ENCODE measurements around the gene P2RX1. TPM values are rescaled to one million over a fixed set of nuclear protein-coding genes. Genes with fewer than 3 reads are reported as not detected.

Gene P2RX1
- polyA plus RNA-seq (ENCODE audit: insufficient read depth in 1 of 5, insufficient read length in 5 of 5, low replicate concordance in 1 of 5) = 1 to 10 TPM; 1.3 to 2.6 (median 2.0) TPM
- long read RNA-seq, donor 1 = 0 reads
- long read RNA-seq, donor 2 = 0 reads
- long read RNA-seq, donor 3, partial matches to known transcripts = 0 of 1 reads
- long read RNA-seq, donor 3, other reads (novel, unspliced or antisense) = 0 of 1 reads
- long read RNA-seq, donor 4 = 0 reads
- long read RNA-seq, donor 5, partial matches to known transcripts = 0 of 2 reads
- long read RNA-seq, donor 5, other reads (novel, unspliced or antisense) = 0 of 2 reads
- long read RNA-seq, donor 6 = 0 reads
- long read RNA-seq, donor 7, partial matches to known transcripts = 0 of 1 reads
- long read RNA-seq, donor 7, other reads (novel, unspliced or antisense) = 0 of 1 reads
- long read RNA-seq, donor 8 = 0 reads

DNA sequence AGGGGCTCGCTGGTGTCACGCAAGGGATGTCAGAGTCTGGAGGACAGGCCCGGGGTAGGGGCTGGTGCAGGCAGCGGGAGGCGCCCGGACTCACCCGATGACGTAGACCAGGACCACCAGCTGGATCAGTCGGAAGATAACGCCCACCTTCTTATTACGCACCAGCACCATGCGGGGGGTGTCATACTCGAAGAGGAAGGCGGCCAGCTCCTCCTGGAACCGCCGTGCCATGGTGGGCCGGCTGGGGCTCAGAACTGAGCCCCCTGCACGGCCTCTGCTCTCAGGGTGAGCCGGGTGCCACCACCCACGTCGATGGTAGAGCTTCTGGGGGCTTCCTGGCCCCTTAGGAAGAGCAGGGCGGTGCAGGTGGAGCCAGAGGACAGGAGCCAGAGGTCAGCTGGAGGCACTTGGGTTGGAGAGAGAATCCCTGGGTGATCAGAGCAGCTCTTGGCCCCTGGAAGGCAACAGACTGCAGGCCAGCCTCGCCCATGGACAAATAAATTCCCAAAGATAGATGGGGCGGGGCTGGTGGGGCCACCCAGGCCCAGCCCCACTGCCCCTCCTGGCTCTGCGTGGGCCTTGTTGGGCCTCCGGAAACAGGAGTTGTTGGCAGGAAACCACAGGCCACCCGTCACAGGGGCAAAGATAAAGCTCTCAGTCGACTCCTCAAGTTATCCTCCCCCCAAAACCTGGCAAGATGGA is at the start of gene P2RX1:
Gene P2RX1 (minus strand): TSS at position 471 of the 702 bp plus-strand sequence. CDS start 240 bp downstream, at position 231.
- no peak for DNase-seq

- DNase-seq = no peak
Observed at GRCh38 chr17:3965118-3965800, 49.0 kb upstream of the P2RX1 start.

GRCh38 chr17:3964203-3965117 is 48.2 kb upstream of the P2RX1 start, which contains the start of gene ATP2A3:
ATP2A3 (minus strand) TSS chr17:3964437; CDS start chr17:3964291, 146 bp downstream.
- DNase-seq = no peak

GRCh38 chr17:3963237-3964201 is 47.3 kb upstream of the P2RX1 start:
- DNase-seq = no peak

GRCh38 chr17:3962965-3963236 is 46.6 kb upstream of the P2RX1 start:
- no peak for DNase-seq

DNA sequence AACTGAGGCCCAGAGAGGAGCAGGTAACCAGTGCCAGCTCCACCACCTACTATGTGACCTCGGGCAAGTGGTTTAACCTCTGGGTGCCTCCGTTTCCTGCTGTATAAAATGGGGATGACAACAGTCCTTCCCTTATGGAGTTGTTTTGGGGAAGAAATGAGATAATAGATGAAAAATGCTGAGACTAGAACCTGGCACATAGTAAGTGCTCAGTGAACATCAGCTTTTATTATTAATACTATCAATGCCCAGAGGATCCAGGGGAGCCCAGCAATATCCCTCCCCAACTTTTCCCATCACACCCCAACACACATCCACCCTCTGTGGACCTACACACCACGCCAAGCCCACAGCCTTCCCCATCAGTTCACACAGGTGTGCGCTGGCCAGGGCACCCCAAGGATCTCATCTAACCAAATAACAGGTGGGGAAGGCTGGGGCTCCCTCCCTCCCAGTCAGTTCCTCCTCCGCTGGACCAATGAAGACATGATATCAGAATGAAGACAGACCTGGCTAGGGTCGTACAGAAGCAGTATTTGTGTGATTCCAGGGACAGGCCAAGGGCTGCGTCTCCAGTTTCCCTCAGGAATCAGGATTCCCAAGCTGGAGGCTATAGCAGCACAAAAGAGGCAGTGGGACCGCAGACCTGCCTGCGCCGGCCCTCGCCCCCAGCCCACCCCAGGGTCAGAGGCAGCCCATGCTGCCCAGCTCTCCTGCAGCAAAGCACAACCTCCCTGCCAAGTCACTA is 46.1 kb upstream of the P2RX1 start:
- no peak for DNase-seq

- DNase-seq = no peak
Observed at GRCh38 chr17:3961564-3962047, 45.3 kb upstream of the P2RX1 start.

DNA sequence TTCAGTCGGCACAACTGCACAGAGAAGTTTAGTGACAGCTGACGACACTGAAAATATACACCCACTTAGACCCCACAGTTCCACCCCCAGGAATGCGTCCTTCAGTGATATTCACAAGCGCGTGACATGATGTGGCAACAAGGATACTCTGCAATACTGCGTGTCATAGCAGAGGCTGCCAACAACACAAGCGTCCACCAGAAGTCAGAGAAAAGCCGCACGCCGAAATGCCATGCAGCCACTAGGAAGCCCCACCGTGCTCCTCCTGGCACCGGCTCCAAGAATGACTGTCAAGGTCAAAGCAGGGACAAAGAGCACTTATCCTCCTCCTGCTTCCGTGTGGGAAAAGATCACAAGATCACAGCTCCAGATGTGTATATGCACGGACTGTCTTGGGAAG is 44.5 kb upstream of the P2RX1 start:
- DNase-seq = no peak

GRCh38 chr17:3959921-3960601 is 43.8 kb upstream of the P2RX1 start:
- DNase-seq = no peak

- no peak for DNase-seq
Observed at GRCh38 chr17:3959295-3959899, 43.1 kb upstream of the P2RX1 start.

DNA sequence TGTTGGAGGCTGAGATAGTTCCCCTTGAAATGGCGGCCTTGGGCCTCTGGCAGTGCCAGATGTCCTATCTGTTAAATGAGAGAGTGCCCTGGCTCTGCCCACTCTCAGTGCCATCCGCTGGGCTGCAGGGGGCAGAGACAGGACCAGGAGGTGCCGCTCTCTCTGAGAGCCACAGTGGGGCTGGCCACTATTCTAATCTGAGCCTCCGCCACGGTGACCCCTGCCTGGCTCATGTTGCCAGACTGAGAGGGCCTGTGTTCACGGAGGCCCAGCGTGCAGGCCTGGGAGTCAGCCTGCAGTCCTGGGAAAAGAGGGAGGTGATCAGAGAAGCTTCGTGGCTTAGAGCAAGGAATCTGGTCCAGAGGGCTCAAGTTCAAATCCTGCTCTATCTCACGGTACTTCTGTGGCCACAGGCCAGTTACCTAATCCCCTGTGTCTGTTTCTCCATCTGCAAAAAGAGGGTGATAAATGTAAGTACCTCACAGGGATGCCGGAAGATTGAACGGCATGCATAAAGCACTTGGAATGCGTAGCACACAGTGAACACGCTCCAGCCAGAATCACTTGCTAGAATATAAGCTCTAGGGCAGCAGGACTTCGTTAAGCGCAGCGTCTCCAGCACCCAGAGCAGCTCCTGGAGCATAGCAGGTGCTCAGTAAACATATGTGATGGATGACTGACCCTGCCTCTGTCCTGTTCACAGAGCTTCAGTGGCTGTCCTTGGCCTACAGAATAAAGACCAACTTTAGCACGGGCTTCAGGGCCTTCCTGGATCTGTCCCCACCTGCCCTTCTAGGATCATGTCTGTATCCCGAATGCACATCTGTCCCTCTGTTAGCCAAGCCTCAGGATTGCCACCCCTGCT is 41.7 kb upstream of the P2RX1 start:
- DNase-seq = no peak

DNA sequence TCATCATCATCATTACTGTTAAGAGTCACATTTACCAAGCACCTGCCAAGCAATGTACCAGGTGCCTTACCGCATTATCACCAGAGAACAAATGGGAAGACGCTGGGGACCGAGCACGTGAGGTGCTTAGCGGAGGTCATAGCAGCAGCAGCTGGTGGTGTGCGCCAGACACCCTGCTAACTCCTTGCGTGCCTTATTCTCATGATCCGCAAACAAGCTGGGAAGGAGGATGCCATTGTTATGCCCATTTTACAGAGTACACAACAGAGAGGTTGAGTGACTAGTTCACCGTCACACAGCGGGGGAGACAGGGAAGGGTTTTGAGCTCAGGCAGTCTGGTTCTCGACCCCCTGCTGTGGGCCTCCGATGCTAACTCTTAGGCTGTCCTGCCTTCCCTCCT is 40.7 kb upstream of the P2RX1 start:
- no peak for DNase-seq

DNA sequence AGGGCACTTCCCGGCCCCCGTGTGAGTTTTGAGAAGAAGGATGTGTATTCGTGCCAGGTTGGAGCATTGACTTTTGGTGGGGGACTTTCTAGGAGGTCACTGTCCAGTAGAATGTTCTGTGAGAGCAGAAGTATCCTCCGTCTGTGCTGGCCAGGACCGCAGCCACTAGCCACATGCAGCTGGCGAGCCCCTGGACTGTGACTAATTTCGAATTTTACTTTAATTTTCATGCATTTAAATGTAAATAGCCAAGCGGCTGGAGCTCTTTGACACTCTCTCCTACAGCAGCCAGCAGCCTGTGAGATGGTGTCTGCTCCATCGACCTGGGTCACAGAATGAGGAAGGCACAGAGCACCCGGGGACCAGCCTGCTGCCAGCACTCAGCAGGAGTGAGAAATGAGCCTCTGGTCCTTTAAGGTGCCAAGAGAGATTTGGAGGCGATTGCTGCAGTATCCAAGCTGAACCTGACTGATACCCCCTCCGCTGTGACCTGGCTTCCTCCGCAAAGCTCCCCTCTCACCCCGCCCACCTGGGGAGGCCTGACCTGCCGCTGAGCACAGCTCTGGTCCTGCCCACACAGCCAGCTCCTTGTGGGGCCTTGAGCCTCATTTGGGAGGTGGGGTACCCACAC is 40.2 kb upstream of the P2RX1 start:
- no peak for DNase-seq

DNA sequence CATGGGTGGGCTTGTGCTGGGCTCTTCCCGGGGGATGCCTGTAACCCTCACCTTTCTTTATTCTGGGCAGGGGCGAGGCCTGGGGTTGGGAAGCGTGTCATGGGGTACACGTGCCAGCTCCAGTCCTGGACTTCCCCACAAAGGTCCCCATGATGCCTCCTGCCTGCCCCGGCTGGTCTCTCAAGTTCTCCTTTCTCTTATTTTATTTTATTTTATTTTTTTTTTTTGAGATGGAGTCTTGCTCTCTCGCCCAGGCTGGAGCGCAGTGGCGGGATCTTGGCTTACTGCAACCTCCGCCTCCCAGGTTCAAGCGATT is 39.4 kb upstream of the P2RX1 start:
- DNase-seq = no peak

DNA sequence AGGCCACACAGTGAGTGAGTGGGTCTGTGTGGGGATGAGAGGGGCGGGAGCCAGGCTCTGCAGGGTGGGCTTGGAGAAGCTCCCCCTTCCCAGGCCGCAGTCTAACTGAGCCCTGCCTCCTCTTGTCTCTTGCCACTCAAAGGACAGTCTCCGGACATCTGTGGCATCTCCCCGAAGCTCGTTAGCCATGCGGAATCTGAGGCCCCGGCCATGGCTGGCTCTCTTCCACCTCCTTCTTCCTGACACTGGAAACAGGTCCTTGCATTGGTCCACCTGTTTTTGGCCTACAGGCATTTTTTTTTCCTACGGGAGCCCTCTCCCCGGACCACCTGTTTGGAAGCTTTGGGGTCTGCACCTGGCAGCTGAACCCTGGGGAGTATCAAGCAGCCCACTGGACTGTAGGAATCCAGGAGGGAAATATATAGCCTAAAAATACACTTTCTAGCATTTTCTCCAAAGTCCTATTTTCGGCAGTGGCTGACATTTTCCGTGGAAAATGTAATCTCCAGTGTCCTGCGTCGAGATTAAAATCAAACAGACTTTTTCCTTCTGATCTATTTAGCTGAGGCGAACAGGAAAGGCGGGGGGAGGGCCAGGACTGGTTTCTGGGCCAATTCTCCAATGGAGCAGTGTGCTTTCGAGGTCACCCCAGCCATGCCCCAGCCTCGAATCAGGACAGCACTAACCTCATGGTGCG is 38.9 kb upstream of the P2RX1 start:
- no peak for DNase-seq

- DNase-seq = no peak
Observed at GRCh38 chr17:3954086-3954485, 37.8 kb upstream of the P2RX1 start.

Measured in right lung (tissue), 10 donors.